ENCODE data around the gene IGF2BP2. TPM values are rescaled to one million over a fixed set of nuclear protein-coding genes. Genes with fewer than 3 reads are reported as not detected.

The IGF2BP2 gene
- total RNA-seq, 1 experiment from 2014 or later = 97.8 TPM

- ChIA-PET CTCF (no interaction called here), POLR2A (no interaction called here)
- intact Hi-C loops (cut with micrococcal nuclease; ENCODE audit: unreplicated experiment) (no loop called here), in situ Hi-C loops (cut with HindIII; ENCODE audit: low pct_unique_long_range_greater_than_20kb, low sequenced_read_pairs) (no loop called here)
- Histone ChIP-seq H3K4me3 (ENCODE audit: low read depth in 2 of 2, low read length in 2 of 2) (no peak overlapping the region), H3K36me3 (ENCODE audit: control insufficient read depth, insufficient read depth, low read length) (no peaks in the 10 kb centered on the region), H3K27ac (ENCODE audit: low read length) (no peak overlapping the region), H3K9me3 (ENCODE audit: control insufficient read depth, insufficient read depth, low read depth, low read length) (no peaks in the 10 kb centered on the region), H3K4me1 (ENCODE audit: control insufficient read depth, insufficient read depth, low read length) (no peaks in the 10 kb centered on the region), H3K27me3 (ENCODE audit: control insufficient read depth, insufficient read depth, low read length) (no peaks in the 10 kb centered on the region; the same call in 1 of the 2 replicates)
- no peak for ATAC-seq
- TF ChIP-seq REST (IDR thresholded peaks at IDR 0.05; ENCODE audit: insufficient read depth in 1 of 2, low read depth in 2 of 2, low read length in 1 of 2) (no peak), POLR2AphosphoS5 (IDR thresholded peaks at IDR 0.05; ENCODE audit: low read depth, low read length) (no peak), CTCF (IDR thresholded peaks at IDR 0.05) (no peak), TCF7L2 (IDR thresholded peaks at IDR 0.05; ENCODE audit: low read depth, low read length) (no peak), SIN3A (IDR thresholded peaks at IDR 0.05; ENCODE audit: borderline replicate concordance, insufficient read depth, low read depth, low read length) (no peak)
- no TSS peak for BruUV-seq (replicated peaks)
- DNase-seq (ENCODE audit: low read depth, low spot score) = no peak
Observed at GRCh38 chr3:185866555-185866954, 41.7 kb upstream of the IGF2BP2 start.

DNA sequence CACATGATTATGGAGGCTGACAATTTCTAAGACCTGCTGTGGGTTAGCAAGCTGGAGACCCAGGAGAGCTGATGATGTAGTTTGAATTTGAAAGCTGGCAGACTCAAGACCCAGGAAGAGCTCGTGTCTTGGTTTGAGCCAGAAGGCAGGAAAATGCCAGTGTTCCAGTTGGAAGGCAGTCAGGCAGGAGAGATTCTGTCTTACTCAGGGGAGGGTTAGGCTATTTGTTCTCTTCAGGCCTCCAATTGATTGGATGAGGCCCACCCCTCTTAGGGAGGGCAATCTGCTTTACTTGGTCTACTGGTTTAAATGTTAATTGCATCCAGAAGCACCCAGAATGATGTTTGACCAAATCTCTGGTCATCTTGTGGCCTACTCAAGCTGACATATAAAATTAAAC lies 40.4 kb upstream of the IGF2BP2 start:
- BruUV-seq (replicated peaks) = no TSS peak
- Histone ChIP-seq H3K4me3 (ENCODE audit: low read depth in 2 of 2, low read length in 2 of 2) (no peak overlapping the region), H3K4me1 (ENCODE audit: control insufficient read depth, insufficient read depth, low read length) (no peaks in the 10 kb centered on the region), H3K27me3 (ENCODE audit: control insufficient read depth, insufficient read depth, low read length) (no peaks in the 10 kb centered on the region; the same call in 1 of the 2 replicates), H3K9me3 (ENCODE audit: control insufficient read depth, insufficient read depth, low read depth, low read length) (no peaks in the 10 kb centered on the region), H3K27ac (ENCODE audit: low read length) (no peak overlapping the region), H3K36me3 (ENCODE audit: control insufficient read depth, insufficient read depth, low read length) (no peaks in the 10 kb centered on the region)
- no peak for TF ChIP-seq POLR2AphosphoS5 (IDR thresholded peaks at IDR 0.05; ENCODE audit: low read depth, low read length)
- no peak for TF ChIP-seq CTCF (IDR thresholded peaks at IDR 0.05)
- no peak for TF ChIP-seq SIN3A (IDR thresholded peaks at IDR 0.05; ENCODE audit: borderline replicate concordance, insufficient read depth, low read depth, low read length)
- no peak for TF ChIP-seq TCF7L2 (IDR thresholded peaks at IDR 0.05; ENCODE audit: low read depth, low read length)
- no peak for TF ChIP-seq REST (IDR thresholded peaks at IDR 0.05; ENCODE audit: insufficient read depth in 1 of 2, low read depth in 2 of 2, low read length in 1 of 2)
- intact Hi-C loops (cut with micrococcal nuclease; ENCODE audit: unreplicated experiment) = no loop called here
- ChIA-PET CTCF (interaction anchor here (1.0 kb wide), 1 partner anchor 8 kb away, joined by 7 read pairs; no protein-coding TSS in a partner anchor), POLR2A (interaction anchor here (1.0 kb wide), 1 partner anchor 9 kb away, joined by 3 read pairs; no protein-coding TSS in a partner anchor)
- no peak for ATAC-seq
- in situ Hi-C loops (cut with HindIII; ENCODE audit: low pct_unique_long_range_greater_than_20kb, low sequenced_read_pairs) = no loop called here
- DNase-seq (ENCODE audit: low read depth, low spot score) = no peak
